GM12891 (cell line): ENCODE results near the gene ZFAND3.

ENCODE experiments used
- DNase-seq: peaks from one replicate; pipeline ENCODE4 v3.0.0; 2011; ENCODE audit warnings: low spot score; ENCODE audit not compliant: insufficient read length
- FAIRE-seq: peaks from 2 replicates; lab custom pipeline; 2011; peaks lifted over from hg19 to GRCh38; lab: Jason Lieb, UNC
- PAX5 ChIP-seq: IDR thresholded peaks from 2 replicates; pipeline ENCODE4 v1.6.1; 2011; ENCODE audit warnings: low read length, moderate library complexity, mild to moderate bottlenecking; ENCODE audit not compliant: insufficient read depth, severe bottlenecking
- POLR2A ChIP-seq: IDR thresholded peaks from 2 replicates; pipeline ENCODE4 v1.6.1; 2011; ENCODE audit warnings: low read depth, low read length, control low read depth
- POLR2AphosphoS5 ChIP-seq: IDR thresholded peaks from 2 replicates; pipeline ENCODE4 v1.6.1; 2011; ENCODE audit warnings: low read depth, low read length, control low read depth
- POU2F2 ChIP-seq: IDR thresholded peaks from 2 replicates; pipeline ENCODE4 v1.6.1; 2011; ENCODE audit warnings: low read depth, mild to moderate bottlenecking, control low read depth, low read length, moderate library complexity
- SPI1 ChIP-seq: IDR thresholded peaks from 2 replicates; pipeline ENCODE4 v1.6.1; 2011; ENCODE audit warnings: low read depth, low read length, control low read depth
- TAF1 ChIP-seq: IDR thresholded peaks from 2 replicates; pipeline ENCODE4 v1.6.1; 2011; ENCODE audit warnings: low read depth, low read length, control low read depth

Gene ZFAND3

GRCh38 chr6:37903351-37904340 lies 84.1 kb downstream of the ZFAND3 start:
- no peak for FAIRE-seq
- no peak for TF ChIP-seq POLR2AphosphoS5
- no peak for TF ChIP-seq POU2F2
- TF ChIP-seq PAX5 = no peak
- TF ChIP-seq SPI1 = no peak
- TF ChIP-seq TAF1 = no peak
- TF ChIP-seq POLR2A = no peak
- no peak for DNase-seq

GRCh38 chr6:37904590-37904989 lies 85.1 kb downstream of the ZFAND3 start:
- TF ChIP-seq SPI1 (no peak), POLR2AphosphoS5 (no peak), POU2F2 (no peak), TAF1 (no peak), PAX5 (no peak), POLR2A (no peak)
- no peak for FAIRE-seq
- DNase-seq = no peak

DNA sequence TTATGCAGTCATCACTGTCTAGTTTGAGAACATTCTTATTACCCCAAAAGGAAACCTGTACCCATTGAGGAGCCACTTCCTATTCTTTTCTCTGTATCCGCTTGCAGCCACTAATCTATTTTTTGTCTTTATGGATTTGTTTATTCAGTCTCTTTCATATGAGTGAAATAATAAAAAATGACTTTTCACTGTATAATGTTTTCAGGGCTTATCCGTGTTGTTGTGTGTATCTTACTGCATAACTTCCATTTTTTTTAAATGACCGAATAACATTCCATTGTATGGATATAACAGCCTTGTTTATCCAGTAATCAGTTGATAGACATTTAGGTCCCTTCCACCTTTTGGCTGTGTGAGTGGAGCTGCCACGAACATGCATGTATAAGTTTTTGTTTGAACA lies 86.6 kb downstream of the ZFAND3 start:
- FAIRE-seq (no peak), DNase-seq (no peak)
- no peak for TF ChIP-seq TAF1

DNA sequence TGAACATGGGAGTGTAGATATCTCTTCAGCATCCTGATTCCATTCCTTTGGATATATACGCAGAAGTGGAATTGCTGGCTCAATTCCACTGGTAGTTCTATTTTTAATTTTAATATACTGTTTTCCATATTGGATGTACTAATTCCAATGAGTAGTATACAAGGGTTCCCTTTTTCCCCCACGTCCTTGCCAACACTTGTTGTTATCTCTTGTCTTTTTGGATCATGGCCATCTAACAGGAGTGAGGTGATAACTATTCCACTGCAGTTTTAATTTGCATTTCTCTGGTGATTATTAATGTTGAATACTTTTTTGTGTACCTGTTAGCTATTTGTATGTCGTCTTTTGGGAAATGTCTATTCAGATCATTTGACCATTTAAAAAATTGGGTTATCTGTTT lies 91.5 kb downstream of the ZFAND3 start:
- FAIRE-seq (no peak), DNase-seq (no peak)
- TF ChIP-seq POLR2AphosphoS5 (no peak), TAF1 (no peak), PAX5 (no peak), POLR2A (no peak), POU2F2 (no peak), SPI1 (no peak)

DNA sequence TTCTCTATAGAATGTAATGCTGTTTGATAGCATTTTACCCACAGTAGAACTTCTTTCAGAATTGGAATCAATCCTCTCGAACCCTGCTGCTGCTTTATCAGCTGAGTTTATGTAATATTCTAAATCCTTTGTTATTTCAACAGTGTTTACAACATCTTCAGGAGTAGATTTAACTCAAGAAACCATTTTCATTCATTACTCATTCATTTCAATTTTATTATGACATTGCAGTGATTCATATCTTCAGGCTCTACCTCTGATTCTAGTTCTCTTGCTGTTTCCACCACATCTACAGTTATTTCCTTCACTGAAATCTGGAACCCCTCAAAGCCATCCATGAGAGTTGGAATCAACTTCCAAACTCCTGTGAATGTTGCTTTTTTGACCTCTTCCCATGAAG lies 93.7 kb downstream of the ZFAND3 start:
- DNase-seq = no peak
- no peak for FAIRE-seq
- no peak for TF ChIP-seq POLR2AphosphoS5
- TF ChIP-seq SPI1 = no peak
- no peak for TF ChIP-seq POU2F2
- no peak for TF ChIP-seq PAX5

GRCh38 chr6:37915463-37915862 lies 95.9 kb downstream of the ZFAND3 start:
- DNase-seq (no peak), FAIRE-seq (no peak)
- no peak for TF ChIP-seq SPI1
- TF ChIP-seq PAX5 = no peak
- no peak for TF ChIP-seq POU2F2
- TF ChIP-seq POLR2A = no peak

DNA sequence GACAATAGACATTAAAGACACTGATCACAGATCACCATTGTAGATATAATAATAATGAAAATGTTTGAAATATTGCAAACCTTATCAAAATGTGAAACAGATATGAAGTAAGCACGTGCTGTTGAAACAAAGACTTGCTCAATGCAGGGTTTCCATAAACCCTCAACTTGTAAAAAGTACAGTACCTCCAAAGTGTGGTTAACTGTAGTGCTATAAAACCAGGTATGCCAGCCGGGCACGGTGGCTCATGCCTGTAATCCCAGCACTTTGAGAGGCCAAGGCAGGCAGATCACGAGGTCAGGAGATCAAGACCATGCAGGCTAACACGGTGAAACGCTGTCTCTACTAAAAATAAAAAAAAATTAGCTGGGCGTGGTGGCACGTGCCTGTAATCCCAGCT lies 96.6 kb downstream of the ZFAND3 start:
- no peak for DNase-seq
- peak; percentile 31 for FAIRE-seq
- TF ChIP-seq POU2F2 = no peak
- no peak for TF ChIP-seq POLR2AphosphoS5
- TF ChIP-seq PAX5 = no peak
- no peak for TF ChIP-seq SPI1
- TF ChIP-seq TAF1 = no peak
- no peak for TF ChIP-seq POLR2A

GRCh38 chr6:37916675-37917074 lies 97.1 kb downstream of the ZFAND3 start:
- TF ChIP-seq POU2F2 = no peak
- no peak for TF ChIP-seq POLR2AphosphoS5
- no peak for TF ChIP-seq POLR2A
- no peak for TF ChIP-seq PAX5
- TF ChIP-seq SPI1 = no peak
- no peak for TF ChIP-seq TAF1
- FAIRE-seq = no peak

GRCh38 chr6:37917566-37917965 lies 98.0 kb downstream of the ZFAND3 start:
- DNase-seq = no peak
- FAIRE-seq = no peak

More at GRCh38 chr6:37916675-37917074, 97.1 kb downstream of the ZFAND3 start:
- DNase-seq = no peak

More at GRCh38 chr6:37917566-37917965, 98.0 kb downstream of the ZFAND3 start:
- no peak for TF ChIP-seq POLR2AphosphoS5
- TF ChIP-seq PAX5 = no peak
- TF ChIP-seq POU2F2 = no peak
- no peak for TF ChIP-seq TAF1
- TF ChIP-seq SPI1 = no peak
- no peak for TF ChIP-seq POLR2A
